OCI-LY3 (cell line): Measurements from ENCODE around the gene GLRX.

Source experiments
- EZH2phosphoT487 ChIP-seq: fragments of 200-600 bp; shearing (Covaris generic); IDR thresholded peaks from 2 replicates; pipeline ENCODE4 v1.6.1; 2018; ENCODE audit warnings: antibody characterized with exemption, mixed run types, low read depth
- TF ChIP-seq, protein P1 (sequence below): fragments of 200-600, 300-600 bp; sonication (generic); IDR thresholded peaks from 2 replicates; pipeline ENCODE4 v1.5.1; 2014; ENCODE audit warnings: antibody characterized with exemption, low read length, low read depth

DNA sequence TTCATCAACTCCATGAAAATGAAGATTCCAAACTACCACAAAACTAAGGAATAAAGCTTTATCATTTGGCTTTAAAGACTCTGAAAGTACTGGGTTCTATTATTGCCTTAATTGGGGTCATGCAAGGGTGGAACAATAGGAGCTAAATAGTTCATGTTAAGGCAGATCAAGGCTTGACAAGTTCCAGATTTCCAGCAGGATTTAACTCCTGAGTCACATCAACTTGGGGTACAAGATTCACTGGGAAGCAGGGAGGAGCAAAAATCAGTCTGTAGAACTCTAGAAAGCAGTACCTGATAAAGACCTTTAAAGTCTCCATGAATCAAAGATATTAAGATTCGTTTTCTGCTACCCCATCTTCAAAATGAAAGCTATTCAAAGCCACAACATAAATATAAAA lies 41.9 kb upstream of the GLRX start:
- TF ChIP-seq, protein P1, sequence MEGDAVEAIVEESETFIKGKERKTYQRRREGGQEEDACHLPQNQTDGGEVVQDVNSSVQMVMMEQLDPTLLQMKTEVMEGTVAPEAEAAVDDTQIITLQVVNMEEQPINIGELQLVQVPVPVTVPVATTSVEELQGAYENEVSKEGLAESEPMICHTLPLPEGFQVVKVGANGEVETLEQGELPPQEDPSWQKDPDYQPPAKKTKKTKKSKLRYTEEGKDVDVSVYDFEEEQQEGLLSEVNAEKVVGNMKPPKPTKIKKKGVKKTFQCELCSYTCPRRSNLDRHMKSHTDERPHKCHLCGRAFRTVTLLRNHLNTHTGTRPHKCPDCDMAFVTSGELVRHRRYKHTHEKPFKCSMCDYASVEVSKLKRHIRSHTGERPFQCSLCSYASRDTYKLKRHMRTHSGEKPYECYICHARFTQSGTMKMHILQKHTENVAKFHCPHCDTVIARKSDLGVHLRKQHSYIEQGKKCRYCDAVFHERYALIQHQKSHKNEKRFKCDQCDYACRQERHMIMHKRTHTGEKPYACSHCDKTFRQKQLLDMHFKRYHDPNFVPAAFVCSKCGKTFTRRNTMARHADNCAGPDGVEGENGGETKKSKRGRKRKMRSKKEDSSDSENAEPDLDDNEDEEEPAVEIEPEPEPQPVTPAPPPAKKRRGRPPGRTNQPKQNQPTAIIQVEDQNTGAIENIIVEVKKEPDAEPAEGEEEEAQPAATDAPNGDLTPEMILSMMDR: no peak
- TF ChIP-seq EZH2phosphoT487: no peak
